Hepatic stellate cell (primary cell): ENCODE results near the gene SELENOP.
"Not testable (repeated sequence)": the region's sequence is repeated elsewhere in the genome, so short reads cannot be mapped to it uniquely, and the experiment has no call there.

Source experiments
- DNase-seq: peaks from one replicate; pipeline ENCODE4 v3.0.0; 2011; ENCODE audit warnings: low spot score

The SELENOP gene

DNA sequence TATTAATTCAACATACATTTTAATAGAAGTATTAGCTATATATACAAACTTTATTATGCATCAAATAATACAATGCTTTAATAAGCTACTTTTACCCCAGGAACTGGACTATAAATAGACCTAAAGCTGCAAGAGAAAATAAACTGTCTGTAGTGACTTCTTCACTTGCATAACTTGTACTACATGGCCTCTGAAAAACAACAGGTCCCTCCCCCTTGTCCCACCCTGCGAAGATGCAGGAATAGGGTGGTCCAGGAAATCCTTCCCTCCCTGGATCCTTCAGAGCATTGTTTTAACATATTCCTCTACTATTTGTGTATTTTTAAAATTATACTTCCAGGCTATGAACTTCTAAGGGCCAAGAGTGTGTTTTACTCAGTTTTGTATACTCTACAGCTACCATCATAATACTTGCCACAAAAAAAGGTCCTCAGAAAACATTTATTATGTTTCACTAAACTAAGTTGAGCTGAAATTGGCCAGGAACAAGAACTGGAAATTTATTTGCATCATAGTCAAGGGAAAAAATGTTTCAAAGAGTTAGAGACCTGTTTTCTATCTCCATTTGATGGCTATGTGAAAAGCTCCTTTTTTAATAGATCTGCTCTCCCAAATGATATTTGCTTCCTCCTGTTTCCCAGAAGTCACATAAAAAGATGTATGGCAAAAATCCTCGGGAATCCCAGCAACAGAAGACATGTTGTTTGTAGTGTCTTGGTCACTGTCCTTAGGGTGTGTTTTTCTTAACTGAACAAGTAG, 15.2 kb upstream of the SELENOP start:
- DNase-seq = no peak

DNA sequence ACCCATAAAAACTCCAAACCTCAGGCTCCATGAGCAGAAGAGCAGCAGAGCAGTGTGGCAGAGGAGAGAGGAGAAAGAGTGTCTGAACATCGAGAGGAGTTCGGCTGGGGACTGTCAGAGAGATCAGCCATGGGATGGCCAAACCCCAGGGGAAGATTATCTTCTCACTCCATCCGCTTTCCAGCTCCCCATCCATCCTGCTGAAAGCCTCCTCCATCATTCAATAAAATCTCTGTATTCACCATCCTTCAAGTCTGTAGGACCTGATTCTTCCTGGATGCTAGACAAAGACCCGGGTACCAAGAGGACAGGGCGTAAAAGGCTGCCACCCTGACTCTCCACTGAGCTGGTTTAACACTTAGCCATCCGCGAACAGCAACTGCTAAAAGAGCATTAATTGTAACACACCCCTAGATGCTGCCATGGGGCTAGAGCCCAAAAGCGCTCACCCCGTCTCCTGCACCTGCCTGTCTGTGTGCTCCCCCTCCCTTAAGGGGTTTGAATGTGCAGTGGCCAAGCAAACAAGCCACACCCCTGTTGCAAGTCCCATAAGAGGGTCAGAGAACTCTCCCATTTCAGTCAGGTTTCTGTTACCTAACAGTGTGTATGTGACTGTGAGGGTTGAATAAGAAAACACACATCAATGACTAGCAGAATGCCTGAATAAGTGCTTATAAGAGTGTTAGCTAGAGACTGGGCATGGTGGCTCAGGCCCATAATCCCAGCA, 13.9 kb upstream of the SELENOP start:
- DNase-seq = no peak

DNA sequence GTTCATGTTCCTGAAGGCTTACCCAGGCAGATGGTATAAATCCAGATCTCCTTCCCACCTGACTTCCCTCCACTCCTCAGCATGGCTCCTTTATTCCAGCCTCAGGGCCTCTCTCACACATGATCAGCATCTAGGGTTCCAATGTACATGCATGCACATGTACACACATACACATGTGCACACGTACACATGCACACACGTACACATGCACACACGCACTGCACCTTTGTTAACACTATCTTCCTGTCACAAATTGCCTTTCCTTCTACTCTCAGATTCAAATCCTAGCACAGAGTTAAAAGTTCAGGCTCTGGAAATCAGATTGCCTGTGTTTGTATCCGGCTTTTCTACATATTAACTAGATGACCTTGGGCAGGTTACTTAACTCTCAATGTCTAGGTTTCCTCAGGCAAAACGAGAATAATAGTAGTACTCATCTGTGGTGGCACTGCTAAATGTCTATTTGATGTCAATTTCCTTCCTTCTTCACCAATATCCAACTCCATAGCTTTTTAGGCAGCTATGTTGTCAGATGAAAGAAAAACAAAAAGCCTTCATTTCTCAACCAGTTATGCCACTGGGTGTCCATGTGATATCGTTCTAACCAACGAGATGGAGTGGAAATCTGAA, 12.8 kb upstream of the SELENOP start:
- no peak for DNase-seq

DNA sequence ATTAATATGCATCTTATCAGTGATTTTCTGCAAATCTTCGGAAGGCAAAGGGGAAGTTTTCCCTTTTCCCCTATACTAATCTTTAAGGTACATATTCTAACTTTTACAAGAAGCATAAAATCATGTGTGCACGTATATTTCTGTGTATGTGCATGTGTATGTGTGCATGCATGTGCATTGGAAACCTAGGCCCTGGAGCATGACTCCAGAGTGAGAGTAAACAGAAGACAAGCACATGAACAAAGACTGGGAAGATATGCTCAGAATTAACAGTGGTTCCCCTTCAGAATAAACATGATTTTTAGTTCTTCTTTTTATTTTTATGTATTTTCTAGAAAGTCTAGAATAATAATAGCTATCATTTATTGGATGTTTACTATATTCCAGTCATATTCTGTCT, 10.9 kb upstream of the SELENOP start:
- no peak for DNase-seq

DNA sequence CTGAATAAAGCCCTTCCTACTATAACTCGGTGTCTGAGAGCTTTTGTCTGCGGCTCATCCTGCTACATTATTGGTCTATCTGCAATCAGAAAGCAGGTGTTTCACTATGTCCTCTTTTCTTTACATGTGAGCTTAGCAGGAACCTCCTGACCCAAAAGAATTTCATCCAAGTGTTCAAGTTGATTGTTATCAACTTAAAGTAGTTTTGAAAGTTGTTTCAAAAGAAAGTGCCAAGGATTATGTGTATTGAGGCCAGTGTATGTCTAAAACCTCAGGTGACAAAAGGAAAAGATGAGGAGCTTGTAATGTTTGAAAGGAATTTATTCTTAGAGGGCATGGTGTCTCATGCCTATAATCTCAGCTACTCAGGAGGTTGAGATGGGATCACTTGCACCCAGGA, 8.1 kb upstream of the SELENOP start:
- DNase-seq = no peak

DNA sequence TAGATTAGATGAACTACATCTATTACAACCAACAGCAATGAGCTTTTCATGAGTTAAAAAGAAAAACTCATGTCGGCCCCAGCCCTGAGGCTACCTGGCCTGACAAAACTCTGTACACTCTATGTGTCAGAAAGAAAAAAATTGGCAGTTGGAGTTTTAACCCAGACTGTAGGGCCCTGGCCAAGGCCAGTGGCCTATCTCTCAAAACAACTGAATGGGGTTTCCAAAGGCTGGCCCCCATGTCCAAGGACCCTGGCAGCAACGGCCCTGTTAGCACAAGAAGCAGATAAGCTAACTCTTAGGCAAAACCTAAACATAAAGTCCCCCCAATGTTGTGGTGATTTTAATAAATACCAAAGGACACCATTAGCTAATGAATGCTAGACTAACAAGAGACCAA, 4.9 kb upstream of the SELENOP start:
- not testable (repeated sequence) for DNase-seq

DNA sequence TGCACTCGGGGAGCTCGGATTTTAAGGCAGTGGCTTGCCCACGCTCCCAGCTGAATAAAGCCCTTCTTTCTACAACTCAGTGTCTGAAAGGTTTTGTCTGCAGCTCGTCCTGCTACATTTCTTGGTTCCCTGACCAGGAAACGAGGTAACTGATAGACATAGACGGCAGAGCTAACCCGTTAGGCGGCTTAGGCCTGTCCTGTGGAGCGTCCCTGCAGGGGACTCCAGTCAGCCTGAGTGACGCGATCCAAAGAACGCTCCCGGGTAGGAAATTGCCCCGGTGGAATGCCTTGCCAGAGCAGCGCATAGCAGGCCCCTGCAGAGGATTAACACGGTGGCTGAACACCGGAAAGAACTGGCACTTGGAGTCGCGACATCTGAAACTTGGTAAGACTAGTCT, 1.8 kb upstream of the SELENOP start:
- no peak for DNase-seq

DNA sequence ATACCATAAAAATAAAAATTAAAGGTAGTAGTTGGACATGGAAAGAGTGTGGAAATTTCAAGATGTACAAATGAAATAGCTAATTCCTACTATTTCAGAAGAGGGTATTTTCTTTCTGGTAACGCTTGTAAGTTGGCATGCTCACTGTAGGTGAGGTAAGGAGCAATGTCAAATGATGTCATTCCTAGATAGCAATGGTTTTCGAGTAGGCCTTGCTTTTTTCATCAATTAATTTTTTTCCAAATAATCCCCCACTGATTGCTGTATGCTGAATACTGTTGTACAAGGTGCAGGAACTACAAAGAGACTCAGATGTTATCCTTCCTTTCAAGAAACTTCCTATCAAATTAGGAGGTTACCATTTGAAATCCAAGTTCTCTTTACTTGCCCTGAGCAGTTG, 928 bp upstream of the SELENOP start:
- DNase-seq = no peak

DNA sequence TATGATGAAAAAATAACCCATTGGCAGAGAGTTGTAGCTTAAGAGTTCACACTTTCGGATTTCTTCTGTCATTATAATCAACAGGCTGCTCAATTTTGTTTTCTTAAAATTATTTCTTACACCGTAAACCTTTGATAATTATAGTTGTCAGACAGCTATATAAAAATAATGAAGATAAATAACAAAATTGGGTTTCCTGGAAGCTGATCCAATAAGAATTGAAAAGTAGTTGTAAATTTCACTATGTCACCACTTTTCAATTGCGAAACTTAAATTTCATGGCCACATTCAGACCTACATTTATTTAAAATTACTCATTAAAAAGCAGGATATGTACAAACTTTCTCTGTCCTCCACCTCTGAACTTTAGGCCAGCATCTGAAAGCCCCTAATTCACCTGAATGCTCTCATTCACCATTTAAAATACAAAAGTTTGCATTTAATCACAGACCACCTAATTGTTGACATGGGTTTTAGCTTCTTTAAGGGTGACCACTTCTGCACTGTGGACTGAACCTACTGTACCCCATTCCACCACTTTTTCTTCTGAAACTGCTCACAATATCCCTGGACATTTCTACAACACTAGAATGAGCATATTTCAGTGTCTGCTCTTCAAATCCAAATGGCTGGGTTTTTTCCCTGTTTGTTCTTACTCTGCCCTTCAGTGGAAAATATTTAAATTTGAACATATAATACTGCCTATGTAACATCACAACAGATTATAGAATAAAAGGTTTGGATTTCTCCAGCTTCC, 680 bp downstream of the SELENOP start:
- no peak for DNase-seq

- DNase-seq = no peak
Observed at GRCh38 chr5:42808888-42809611, 2.6 kb downstream of the SELENOP start.

DNA sequence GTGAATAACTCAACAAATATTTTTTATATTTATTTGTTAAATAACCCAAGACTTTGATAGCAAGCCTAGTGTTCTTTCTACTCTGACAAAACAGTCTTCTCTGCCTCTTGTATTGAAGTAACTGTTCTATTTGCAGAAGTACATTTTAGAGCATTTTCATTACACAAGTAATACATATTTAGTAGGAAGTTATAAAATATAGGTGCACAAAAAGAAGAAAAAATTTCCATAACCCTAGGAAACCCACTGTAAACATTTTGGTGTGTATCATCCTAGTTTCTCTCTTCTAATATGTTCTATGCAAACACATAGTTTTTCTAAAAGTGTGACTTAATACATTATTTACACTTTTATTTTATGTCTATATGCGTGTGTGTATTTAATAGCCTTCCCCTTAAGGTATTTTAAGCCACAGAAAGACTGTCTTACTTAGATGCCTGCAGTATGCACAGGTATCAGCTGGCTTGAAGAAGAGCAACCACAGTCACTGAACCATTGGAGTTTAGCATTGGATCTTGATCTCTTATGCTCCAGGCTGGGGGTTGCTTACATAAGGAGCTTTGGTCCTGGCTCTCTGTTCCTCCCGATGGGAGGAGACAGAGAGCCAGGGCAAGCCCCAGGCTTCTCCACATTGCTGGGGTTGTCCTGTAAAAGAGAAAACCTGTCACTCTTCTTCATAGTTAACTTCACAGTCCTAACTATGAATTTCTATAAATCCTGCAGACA, 3.8 kb downstream of the SELENOP start:
- no peak for DNase-seq

GRCh38 chr5:42806701-42807262, 4.9 kb downstream of the SELENOP start:
- DNase-seq = no peak

DNA sequence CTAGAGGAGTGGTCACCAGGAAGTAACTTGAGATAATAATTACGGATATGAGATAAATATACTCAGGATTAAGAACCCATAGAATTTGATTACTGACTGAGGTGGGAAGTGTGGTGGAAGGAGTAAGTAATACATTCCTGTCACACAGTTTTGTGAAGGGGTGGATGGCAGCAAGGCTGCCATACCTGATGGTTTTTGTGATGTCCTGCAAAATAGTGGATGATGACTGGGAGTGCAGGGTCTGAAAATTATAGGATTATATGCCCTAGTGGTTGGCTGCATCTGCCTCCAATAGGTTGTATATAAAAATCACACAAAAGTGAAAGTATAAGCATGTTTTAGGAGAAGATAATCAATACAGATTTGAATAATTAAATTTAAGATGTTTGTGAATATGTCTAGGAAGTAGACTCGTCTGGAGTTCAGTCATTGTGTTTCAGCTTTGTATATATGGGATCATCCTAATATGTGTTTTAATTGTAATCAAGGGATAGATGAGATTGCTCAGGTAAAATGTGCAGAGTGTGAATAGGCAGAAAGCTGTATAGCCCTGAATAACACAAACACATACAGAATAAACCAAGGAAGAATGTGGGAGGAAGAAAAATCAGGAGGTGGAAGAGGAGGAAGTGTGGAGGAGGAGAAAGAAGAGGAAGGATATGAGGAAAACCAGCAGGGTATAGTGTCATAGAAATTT, 5.5 kb downstream of the SELENOP start:
- DNase-seq = no peak

DNA sequence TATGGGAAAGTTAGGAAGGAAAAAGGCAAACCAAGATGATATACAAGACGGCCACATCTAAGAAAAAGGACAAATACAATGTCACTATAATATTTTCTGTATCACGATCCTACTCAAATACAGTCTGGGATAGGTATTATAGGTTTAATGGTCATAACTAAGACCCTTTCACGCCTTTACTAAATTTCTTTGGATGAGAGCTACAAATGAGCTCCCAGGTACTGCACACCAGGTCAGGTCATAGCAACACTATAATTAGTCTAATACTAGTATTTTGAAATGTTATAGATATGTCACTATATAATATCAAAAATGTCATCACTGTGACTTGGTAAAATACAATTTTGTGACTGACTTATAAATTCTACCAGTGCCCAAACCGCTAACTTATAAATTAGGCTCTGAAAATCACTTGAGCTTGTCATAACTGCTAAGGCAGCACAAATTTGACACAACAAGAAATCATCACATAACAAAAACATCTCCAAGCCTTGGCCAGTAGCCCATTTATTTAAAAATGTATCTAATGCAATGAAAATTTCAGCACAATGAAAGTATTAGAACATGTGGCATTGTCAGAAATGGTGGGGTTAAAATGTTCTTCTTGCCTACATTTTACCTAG, 6.9 kb downstream of the SELENOP start:
- DNase-seq = no peak

DNA sequence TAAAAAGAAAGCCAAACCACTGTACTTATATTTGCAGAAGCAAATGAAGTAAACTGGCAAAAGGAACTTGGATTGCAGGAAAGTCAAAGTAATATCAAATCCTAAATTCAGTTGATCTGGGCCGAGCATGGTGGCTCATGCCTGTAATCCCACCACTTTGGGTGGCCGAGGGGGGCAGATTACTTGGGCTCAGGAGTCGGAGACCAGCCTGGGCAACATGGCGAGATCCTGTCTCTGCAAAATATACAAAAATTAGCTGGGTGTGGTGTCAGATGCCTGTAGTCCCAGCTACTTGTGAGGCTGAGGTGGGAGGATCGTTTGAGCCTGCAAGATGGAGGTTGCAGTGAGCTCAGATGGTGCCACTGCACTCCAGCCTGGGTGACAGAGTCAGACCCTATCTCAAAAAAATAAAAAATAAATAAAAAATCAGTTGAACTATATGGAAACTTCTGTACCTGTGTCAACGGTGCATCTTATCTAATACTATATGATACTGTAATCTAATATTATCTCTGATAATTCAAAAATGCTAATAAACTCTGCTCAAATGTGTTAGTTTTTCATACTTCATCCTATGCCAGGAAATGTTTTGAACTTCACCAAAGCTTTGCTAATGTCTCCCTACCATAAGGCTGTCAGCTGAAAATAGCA, 10.1 kb downstream of the SELENOP start:
- DNase-seq = no peak

DNA sequence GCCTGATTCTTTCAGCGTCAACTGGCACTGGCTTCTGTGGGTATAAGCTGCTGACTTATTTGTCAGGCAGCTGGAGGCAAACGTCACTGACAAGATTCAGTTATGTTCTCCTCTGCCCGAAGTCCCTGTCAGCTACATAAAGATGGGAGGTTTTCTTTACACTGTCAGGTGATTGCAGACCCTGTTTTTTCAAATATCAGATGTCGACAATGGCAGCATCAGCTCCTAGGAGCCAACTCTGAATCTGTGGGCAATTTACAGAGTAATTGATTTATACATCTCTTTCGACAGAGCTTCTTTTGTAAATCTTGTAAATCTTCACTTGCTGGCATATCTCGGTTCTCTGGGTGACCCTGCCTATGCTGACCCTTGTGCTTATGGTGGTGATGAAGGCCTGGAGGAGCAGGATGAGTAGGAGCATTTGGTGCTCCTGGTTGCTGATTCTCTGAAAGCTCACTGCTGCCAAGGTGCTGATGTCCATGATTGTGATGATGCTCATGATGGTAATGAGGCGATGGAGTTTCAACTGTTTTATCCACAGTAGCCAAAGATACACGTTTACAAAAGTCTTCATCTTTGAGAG, 10.9 kb downstream of the SELENOP start:
- no peak for DNase-seq

- DNase-seq = no peak
Observed at GRCh38 chr5:42799668-42800114, 12.0 kb downstream of the SELENOP start.

DNA sequence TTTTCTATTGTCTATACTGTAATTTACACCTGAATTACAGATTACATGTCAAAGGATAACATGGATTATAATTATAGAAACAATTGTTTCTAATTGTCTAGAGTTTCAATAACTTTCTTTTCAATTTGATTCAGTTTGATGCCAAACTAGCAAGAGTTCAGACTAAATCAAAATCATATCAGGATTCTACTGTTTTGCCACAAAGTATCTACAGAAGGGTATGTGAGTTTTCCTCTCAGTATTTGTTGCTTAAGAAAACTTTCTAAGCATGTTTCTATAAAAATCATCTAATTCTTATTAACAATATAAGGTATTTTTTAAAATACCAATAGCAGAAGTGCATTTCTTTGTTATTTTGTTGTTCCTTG, 12.5 kb downstream of the SELENOP start:
- no peak for DNase-seq
